GM04504 (cell line): ENCODE measurements around the gene CTNNBIP1.
"Not testable (repeated sequence)": the region's sequence is repeated elsewhere in the genome, so short reads cannot be mapped to it uniquely, and the experiment has no call there.

ENCODE experiments used
- DNase-seq: peaks from one replicate; pipeline ENCODE4 v3.0.0-alpha.2; 2012; ENCODE audit warnings: low read depth

Gene CTNNBIP1

GRCh38 chr1:9803003-9803918 is 106.8 kb downstream of the CTNNBIP1 start:
- not testable (repeated sequence) for DNase-seq

DNA sequence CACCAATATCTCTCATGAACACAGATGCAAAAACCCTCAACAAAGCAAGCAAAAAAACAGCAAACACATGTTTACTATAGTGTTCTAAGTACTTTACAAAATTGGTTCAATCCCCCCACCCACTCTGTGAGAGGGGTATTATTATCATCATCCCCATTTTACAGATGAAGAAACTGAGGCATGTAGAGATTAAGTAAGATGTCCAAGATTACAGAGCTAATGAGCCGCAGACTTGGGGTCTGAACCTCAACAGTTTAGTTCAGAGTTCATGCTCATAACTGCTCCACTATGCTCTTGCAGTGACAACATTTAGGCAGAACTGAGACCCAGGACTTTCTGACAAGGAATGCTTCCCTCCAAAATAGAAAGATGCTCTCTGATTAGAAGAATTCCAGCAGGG is 108.2 kb downstream of the CTNNBIP1 start:
- no peak for DNase-seq
